ENCODE measurements around the gene TDRD1.

DNA sequence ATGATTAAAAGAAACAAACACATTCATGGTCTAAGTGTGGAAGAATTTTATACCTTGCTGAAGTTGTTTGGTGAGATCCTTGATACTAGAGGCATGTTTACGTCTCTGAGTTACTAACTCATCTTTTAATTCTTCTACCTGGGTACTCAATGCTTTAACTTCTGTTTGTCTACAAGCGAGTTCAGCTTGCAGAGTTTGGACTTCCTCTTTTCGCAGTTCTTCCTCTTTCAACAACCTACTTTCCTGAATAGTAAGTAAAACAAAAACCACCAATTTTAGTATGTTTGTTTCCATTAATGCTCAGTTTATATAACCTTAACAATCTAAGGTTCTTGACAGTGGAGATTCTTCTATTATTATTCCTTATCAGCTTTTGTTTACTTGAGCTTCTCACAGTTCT is 48.1 kb upstream of the TDRD1 start:
- TF ChIP-seq, protein P1, sequence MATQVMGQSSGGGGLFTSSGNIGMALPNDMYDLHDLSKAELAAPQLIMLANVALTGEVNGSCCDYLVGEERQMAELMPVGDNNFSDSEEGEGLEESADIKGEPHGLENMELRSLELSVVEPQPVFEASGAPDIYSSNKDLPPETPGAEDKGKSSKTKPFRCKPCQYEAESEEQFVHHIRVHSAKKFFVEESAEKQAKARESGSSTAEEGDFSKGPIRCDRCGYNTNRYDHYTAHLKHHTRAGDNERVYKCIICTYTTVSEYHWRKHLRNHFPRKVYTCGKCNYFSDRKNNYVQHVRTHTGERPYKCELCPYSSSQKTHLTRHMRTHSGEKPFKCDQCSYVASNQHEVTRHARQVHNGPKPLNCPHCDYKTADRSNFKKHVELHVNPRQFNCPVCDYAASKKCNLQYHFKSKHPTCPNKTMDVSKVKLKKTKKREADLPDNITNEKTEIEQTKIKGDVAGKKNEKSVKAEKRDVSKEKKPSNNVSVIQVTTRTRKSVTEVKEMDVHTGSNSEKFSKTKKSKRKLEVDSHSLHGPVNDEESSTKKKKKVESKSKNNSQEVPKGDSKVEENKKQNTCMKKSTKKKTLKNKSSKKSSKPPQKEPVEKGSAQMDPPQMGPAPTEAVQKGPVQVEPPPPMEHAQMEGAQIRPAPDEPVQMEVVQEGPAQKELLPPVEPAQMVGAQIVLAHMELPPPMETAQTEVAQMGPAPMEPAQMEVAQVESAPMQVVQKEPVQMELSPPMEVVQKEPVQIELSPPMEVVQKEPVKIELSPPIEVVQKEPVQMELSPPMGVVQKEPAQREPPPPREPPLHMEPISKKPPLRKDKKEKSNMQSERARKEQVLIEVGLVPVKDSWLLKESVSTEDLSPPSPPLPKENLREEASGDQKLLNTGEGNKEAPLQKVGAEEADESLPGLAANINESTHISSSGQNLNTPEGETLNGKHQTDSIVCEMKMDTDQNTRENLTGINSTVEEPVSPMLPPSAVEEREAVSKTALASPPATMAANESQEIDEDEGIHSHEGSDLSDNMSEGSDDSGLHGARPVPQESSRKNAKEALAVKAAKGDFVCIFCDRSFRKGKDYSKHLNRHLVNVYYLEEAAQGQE (IDR thresholded peaks at IDR 0.05; ENCODE audit: insufficient read depth in 1 of 2, low read depth in 2 of 2, low read length in 2 of 2): no peak
- TF ChIP-seq SIN3A (IDR thresholded peaks at IDR 0.05; ENCODE audit: borderline replicate concordance, insufficient read depth, low read length): no peak
- no peak for TF ChIP-seq FOXP2 (optimal IDR thresholded peaks at IDR 0.05; ENCODE audit: borderline replicate concordance, extremely low read depth, extremely low read length, insufficient read depth)
- TF ChIP-seq POLR2AphosphoS5 (IDR thresholded peaks at IDR 0.05; ENCODE audit: low read depth, low read length): no peak
- TF ChIP-seq TAF1 (IDR thresholded peaks at IDR 0.05; ENCODE audit: borderline replicate concordance, insufficient read depth, low read length): no peak

All from PFSK-1 (cell line).